ENCODE results near the gene MYOZ1. TPM values are rescaled to one million over a fixed set of nuclear protein-coding genes. Genes with fewer than 3 reads are reported as not detected.
"Not testable (repeated sequence)": the region's sequence is repeated elsewhere in the genome, so short reads cannot be mapped to it uniquely, and the experiment has no call there.

MYOZ1 gene
- polyA plus RNA-seq (ENCODE audit: insufficient read length in 3 of 3) = 1 to 10 TPM; 5.0 to 6.3 (median 5.2) TPM

- DNase-seq (ENCODE audit: low read depth in 3 of 3, low spot score in 2 of 3) = no peak
Observed at GRCh38 chr10:73641328-73642060, at the start of gene MYOZ1. MYOZ1 (minus strand) TSS chr10:73641474; CDS start chr10:73640017, 1,457 bp downstream.

GRCh38 chr10:73690755-73691154 lies 49.5 kb upstream of the MYOZ1 start:
- not testable (repeated sequence) for DNase-seq (ENCODE audit: low read depth in 3 of 3, low spot score in 2 of 3)

- not testable (repeated sequence) for DNase-seq (ENCODE audit: low read depth in 3 of 3, low spot score in 2 of 3)
Observed at GRCh38 chr10:73689596-73689995, 48.3 kb upstream of the MYOZ1 start.

- not testable (repeated sequence) for DNase-seq (ENCODE audit: low read depth in 3 of 3, low spot score in 2 of 3)
Observed at GRCh38 chr10:73687641-73688040, 46.4 kb upstream of the MYOZ1 start.

- DNase-seq (ENCODE audit: low read depth in 3 of 3, low spot score in 2 of 3) = not testable (repeated sequence)
Observed at GRCh38 chr10:73674546-73674945, 33.3 kb upstream of the MYOZ1 start.

- DNase-seq (ENCODE audit: low read depth in 3 of 3, low spot score in 2 of 3) = not testable (repeated sequence)
Observed at GRCh38 chr10:73668378-73668777, 27.1 kb upstream of the MYOZ1 start.

- DNase-seq (ENCODE audit: low read depth in 3 of 3, low spot score in 2 of 3) = not testable (repeated sequence)
Observed at GRCh38 chr10:73666153-73666809, 25.0 kb upstream of the MYOZ1 start.

GRCh38 chr10:73665581-73665980 lies 24.3 kb upstream of the MYOZ1 start:
- DNase-seq (ENCODE audit: low read depth in 3 of 3, low spot score in 2 of 3) = not testable (repeated sequence)

- DNase-seq (ENCODE audit: low read depth in 3 of 3, low spot score in 2 of 3) = not testable (repeated sequence)
Observed at GRCh38 chr10:73664156-73665040, 23.1 kb upstream of the MYOZ1 start.

GRCh38 chr10:73663621-73664020 lies 22.3 kb upstream of the MYOZ1 start:
- DNase-seq (ENCODE audit: low read depth in 3 of 3, low spot score in 2 of 3) = not testable (repeated sequence)

- DNase-seq (ENCODE audit: low read depth in 3 of 3, low spot score in 2 of 3) = not testable (repeated sequence)
Observed at GRCh38 chr10:73662705-73663104, 21.4 kb upstream of the MYOZ1 start.

- DNase-seq (ENCODE audit: low read depth in 3 of 3, low spot score in 2 of 3) = no peak
Observed at GRCh38 chr10:73655990-73656298, 14.7 kb upstream of the MYOZ1 start, which contains the start of gene SYNPO2L. SYNPO2L (minus strand) TSS chr10:73656029; CDS start chr10:73655922, 107 bp downstream.

- DNase-seq (ENCODE audit: low read depth in 3 of 3, low spot score in 2 of 3) = no peak
Observed at GRCh38 chr10:73655257-73655989, 14.1 kb upstream of the MYOZ1 start.

GRCh38 chr10:73653701-73654100 lies 12.4 kb upstream of the MYOZ1 start:
- no peak for DNase-seq (ENCODE audit: low read depth in 3 of 3, low spot score in 2 of 3)

- no peak for DNase-seq (ENCODE audit: low read depth in 3 of 3, low spot score in 2 of 3)
Observed at GRCh38 chr10:73653195-73653594, 11.9 kb upstream of the MYOZ1 start.

- DNase-seq (ENCODE audit: low read depth in 3 of 3, low spot score in 2 of 3) = no peak
Observed at GRCh38 chr10:73650537-73651331, 9.5 kb upstream of the MYOZ1 start.

GRCh38 chr10:73649876-73650536 lies 8.7 kb upstream of the MYOZ1 start:
- no peak for DNase-seq (ENCODE audit: low read depth in 3 of 3, low spot score in 2 of 3)

GRCh38 chr10:73648975-73649829 lies 7.9 kb upstream of the MYOZ1 start:
- DNase-seq (ENCODE audit: low read depth in 3 of 3, low spot score in 2 of 3) = no peak
